PFSK-1 (cell line): Measurements from ENCODE around the gene TBC1D24.

Experiments
- FOXP2 ChIP-seq: optimal IDR thresholded peaks from 2 replicates; pipeline ENCODE3; 2011; ENCODE audit warnings: borderline replicate concordance, control low read depth, inconsistent platforms; ENCODE audit not compliant: insufficient read depth; ENCODE audit errors: extremely low read length, extremely low read depth
- POLR2AphosphoS5 ChIP-seq: IDR thresholded peaks from 2 replicates; pipeline ENCODE4 v1.6.1; 2012; ENCODE audit warnings: low read depth, mild to moderate bottlenecking, control low read depth, low read length, moderate library complexity
- SIN3A ChIP-seq: IDR thresholded peaks from 2 replicates; pipeline ENCODE4 v1.6.1; 2012; ENCODE audit warnings: mild to moderate bottlenecking, low read length, moderate library complexity, borderline replicate concordance; ENCODE audit not compliant: insufficient read depth
- TAF1 ChIP-seq: IDR thresholded peaks from 2 replicates; pipeline ENCODE4 v1.6.1; 2012; ENCODE audit warnings: low read length, control low read depth, borderline replicate concordance; ENCODE audit not compliant: insufficient read depth
- TF ChIP-seq, protein P1 (sequence below), 2 experiments: IDR thresholded peaks; 2 replicates each; pipeline versions ENCODE4 v1.6.1 to v1.8.0; 2011 to 2012; ENCODE audit warnings: low read depth in 2 of 2, low read length in 2 of 2, control low read depth in 1 of 2, inconsistent platforms in 1 of 2, mild to moderate bottlenecking in 1 of 2, moderate library complexity in 1 of 2; ENCODE audit not compliant: insufficient read depth in 1 of 2

Gene TBC1D24

GRCh38 chr16:2537451-2538379 lies 62.8 kb downstream of the TBC1D24 start, which contains the start of gene PDPK1:
PDPK1 (plus strand) TSS chr16:2538021; CDS start chr16:2538113, 92 bp downstream.
- TF ChIP-seq FOXP2 (no peak), SIN3A (no peak), TAF1 (no peak), POLR2AphosphoS5 (no peak)
- TF ChIP-seq, protein P1, sequence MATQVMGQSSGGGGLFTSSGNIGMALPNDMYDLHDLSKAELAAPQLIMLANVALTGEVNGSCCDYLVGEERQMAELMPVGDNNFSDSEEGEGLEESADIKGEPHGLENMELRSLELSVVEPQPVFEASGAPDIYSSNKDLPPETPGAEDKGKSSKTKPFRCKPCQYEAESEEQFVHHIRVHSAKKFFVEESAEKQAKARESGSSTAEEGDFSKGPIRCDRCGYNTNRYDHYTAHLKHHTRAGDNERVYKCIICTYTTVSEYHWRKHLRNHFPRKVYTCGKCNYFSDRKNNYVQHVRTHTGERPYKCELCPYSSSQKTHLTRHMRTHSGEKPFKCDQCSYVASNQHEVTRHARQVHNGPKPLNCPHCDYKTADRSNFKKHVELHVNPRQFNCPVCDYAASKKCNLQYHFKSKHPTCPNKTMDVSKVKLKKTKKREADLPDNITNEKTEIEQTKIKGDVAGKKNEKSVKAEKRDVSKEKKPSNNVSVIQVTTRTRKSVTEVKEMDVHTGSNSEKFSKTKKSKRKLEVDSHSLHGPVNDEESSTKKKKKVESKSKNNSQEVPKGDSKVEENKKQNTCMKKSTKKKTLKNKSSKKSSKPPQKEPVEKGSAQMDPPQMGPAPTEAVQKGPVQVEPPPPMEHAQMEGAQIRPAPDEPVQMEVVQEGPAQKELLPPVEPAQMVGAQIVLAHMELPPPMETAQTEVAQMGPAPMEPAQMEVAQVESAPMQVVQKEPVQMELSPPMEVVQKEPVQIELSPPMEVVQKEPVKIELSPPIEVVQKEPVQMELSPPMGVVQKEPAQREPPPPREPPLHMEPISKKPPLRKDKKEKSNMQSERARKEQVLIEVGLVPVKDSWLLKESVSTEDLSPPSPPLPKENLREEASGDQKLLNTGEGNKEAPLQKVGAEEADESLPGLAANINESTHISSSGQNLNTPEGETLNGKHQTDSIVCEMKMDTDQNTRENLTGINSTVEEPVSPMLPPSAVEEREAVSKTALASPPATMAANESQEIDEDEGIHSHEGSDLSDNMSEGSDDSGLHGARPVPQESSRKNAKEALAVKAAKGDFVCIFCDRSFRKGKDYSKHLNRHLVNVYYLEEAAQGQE (IDR thresholded peaks at IDR 0.05; ENCODE audit: insufficient read depth in 1 of 2, low read depth in 2 of 2, low read length in 2 of 2): no peak
